ENCODE results near the gene TNRC6C. TPM values are rescaled to one million over a fixed set of nuclear protein-coding genes. Genes with fewer than 3 reads are reported as not detected.

TNRC6C gene
- total and polyA plus RNA-seq, 9 of the 15 experiments (the other 6 are each of a cell fraction or from before 2014, with no cell fraction given), result 0.20 to 4.9 (median 2.3) TPM

GRCh38 chr17:78128551-78129350 lies 170.2 kb downstream of the TNRC6C start, which contains the start of gene TMC6 (continued):
- TF ChIP-seq AFF4 (CRISPR knock-in tag; IDR thresholded peaks at IDR 0.05), result peak; percentile 30; the same call in 1 of the 2 replicates
- no peak for TF ChIP-seq BDP1 (IDR thresholded peaks at IDR 0.05; ENCODE audit: insufficient read depth, insufficient read length)
- TF ChIP-seq ZKSCAN8 (CRISPR knock-in tag; IDR thresholded peaks at IDR 0.05), result peak; percentile 13; the same call in 1 of the 2 replicates
- no peak for TF ChIP-seq RBM22 (IDR thresholded peaks at IDR 0.05; ENCODE audit: low read depth, low read length, poor library complexity, severe bottlenecking)
- TF ChIP-seq GTF2E2 (tag; IDR thresholded peaks at IDR 0.05), result no peak
- TF ChIP-seq POLR2B (IDR thresholded peaks at IDR 0.05; ENCODE audit: low read depth, partially characterized antibody), result peak; percentile 51
- peak; percentile 77 for TF ChIP-seq RBFOX2 (IDR thresholded peaks at IDR 0.05; ENCODE audit: low read depth, low read length)
- TF ChIP-seq ZNF707 (CRISPR knock-in tag; conservative IDR thresholded peaks at IDR 0.05), result no peak
- no peak for TF ChIP-seq U2AF1 (optimal IDR thresholded peaks at IDR 0.05; ENCODE audit: low read depth, low read length)
- TF ChIP-seq ZBTB1 (CRISPR knock-in tag; IDR thresholded peaks at IDR 0.05; ENCODE audit: borderline replicate concordance, low read depth), result 0 out of 2 replicates have a peak, but pooled peaks have one; percentile 10
- no peak for TF ChIP-seq ZNF551 (CRISPR knock-in tag; IDR thresholded peaks at IDR 0.05)
- TF ChIP-seq GATAD2B (IDR thresholded peaks at IDR 0.05; ENCODE audit: borderline replicate concordance), result peak; percentile 87
- no peak for TF ChIP-seq GTF2B (IDR thresholded peaks at IDR 0.05; ENCODE audit: extremely low read depth, insufficient read length)
- TF ChIP-seq, protein P1, sequence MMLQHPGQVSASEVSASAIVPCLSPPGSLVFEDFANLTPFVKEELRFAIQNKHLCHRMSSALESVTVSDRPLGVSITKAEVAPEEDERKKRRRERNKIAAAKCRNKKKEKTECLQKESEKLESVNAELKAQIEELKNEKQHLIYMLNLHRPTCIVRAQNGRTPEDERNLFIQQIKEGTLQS (IDR thresholded peaks at IDR 0.05), result peak; percentile 65
- TF ChIP-seq, protein P1 (CRISPR knock-in tag; conservative IDR thresholded peaks at IDR 0.05), result no peak
- no peak for TF ChIP-seq ZNF584 (CRISPR knock-in tag; IDR thresholded peaks at IDR 0.05; ENCODE audit: low read depth)
- TF ChIP-seq TEAD1 (CRISPR knock-in tag; IDR thresholded peaks at IDR 0.05), result peak in 1 of 2 experiments; percentile 45; a peak in 1 of 4 replicates
- TF ChIP-seq SOX6 (IDR thresholded peaks at IDR 0.05), result peak; percentile 91
- TF ChIP-seq SNRNP70 (optimal IDR thresholded peaks at IDR 0.05; ENCODE audit: low read depth, low read length), result no peak
- TF ChIP-seq MAFK (IDR thresholded peaks at IDR 0.05; ENCODE audit: low read length), result no peak
